Fibroblast of the aortic adventitia (primary cell): Measurements from ENCODE around the gene RHO. TPM values are rescaled to one million over a fixed set of nuclear protein-coding genes. Genes with fewer than 3 reads are reported as not detected.
A peak's percentile ranks its signal among the peaks of the same experiment; 100 is the strongest.

ENCODE experiments used
- DNase-seq: peaks from one replicate; pipeline ENCODE4 v3.0.0-alpha.2; 2010; ENCODE audit warnings: low read depth
- H3K4me3 ChIP-seq: 2 replicates; pipeline ENCODE4 v1.5.1; 2011; ENCODE audit warnings: low read depth, mild to moderate bottlenecking, control low read depth, low read length, moderate library complexity
- CTCF ChIP-seq: IDR thresholded peaks from 2 replicates; pipeline ENCODE4 v1.5.1; 2011; ENCODE audit warnings: mild to moderate bottlenecking, low read length, control low read depth, inconsistent platforms; ENCODE audit not compliant: insufficient read depth
- total RNA-seq: library from RNA; depleted of rRNA; stranded (reverse); fragments of >200 nt; gene quantifications from 2 replicates; pipeline ENCODE4 v1.2.3, GENCODE V29; 2012; ENCODE audit warnings: low replicate concordance

Gene RHO
- total RNA-seq, 1 donor, result not detected

GRCh38 chr3:129562803-129563202 is 34.4 kb downstream of the RHO start:
- no peak for TF ChIP-seq CTCF
- DNase-seq, result no peak
- no peak overlapping the region for H3K4me3 ChIP-seq

- TF ChIP-seq CTCF, result no peak
- no peak for DNase-seq
- H3K4me3 ChIP-seq, result no peak overlapping the region
Observed at GRCh38 chr3:129563332-129563731, 34.9 kb downstream of the RHO start.

- no peak for TF ChIP-seq CTCF
- peak; percentile 35 for DNase-seq
- no peak overlapping the region for H3K4me3 ChIP-seq
Observed at GRCh38 chr3:129563850-129564535, 35.6 kb downstream of the RHO start.

- no peak for TF ChIP-seq CTCF
- H3K4me3 ChIP-seq, result no peak overlapping the region
- DNase-seq, result no peak
Observed at GRCh38 chr3:129564981-129565644, 36.7 kb downstream of the RHO start.

GRCh38 chr3:129565902-129566301 is 37.5 kb downstream of the RHO start:
- H3K4me3 ChIP-seq, result no peak overlapping the region
- no peak for TF ChIP-seq CTCF
- DNase-seq, result no peak

- DNase-seq, result no peak
- TF ChIP-seq CTCF, result no peak
- no peak overlapping the region for H3K4me3 ChIP-seq
Observed at GRCh38 chr3:129567176-129567705, 38.8 kb downstream of the RHO start.
